Measurements from ENCODE around the gene ZBTB7C.

DNA sequence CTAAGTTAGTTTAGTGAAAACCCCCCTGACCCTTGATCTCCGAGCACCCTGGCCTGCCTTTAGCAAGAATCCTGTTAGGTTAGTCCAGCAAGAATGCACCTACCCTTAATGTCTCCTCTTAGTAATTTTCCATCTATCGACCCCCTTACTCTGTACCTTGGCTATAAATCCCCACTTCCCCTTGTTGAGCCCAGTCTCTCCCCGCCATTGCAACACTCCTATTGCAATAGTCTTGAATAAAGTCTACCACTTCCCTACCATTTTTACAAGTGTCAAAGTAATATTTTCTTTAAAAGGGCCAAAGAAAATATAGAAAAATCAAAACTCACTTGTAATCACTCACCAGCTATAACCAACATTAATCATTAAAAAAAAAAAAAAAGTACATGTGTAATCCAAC is 4.2 kb upstream of the ZBTB7C start:
- TF ChIP-seq, protein P1, sequence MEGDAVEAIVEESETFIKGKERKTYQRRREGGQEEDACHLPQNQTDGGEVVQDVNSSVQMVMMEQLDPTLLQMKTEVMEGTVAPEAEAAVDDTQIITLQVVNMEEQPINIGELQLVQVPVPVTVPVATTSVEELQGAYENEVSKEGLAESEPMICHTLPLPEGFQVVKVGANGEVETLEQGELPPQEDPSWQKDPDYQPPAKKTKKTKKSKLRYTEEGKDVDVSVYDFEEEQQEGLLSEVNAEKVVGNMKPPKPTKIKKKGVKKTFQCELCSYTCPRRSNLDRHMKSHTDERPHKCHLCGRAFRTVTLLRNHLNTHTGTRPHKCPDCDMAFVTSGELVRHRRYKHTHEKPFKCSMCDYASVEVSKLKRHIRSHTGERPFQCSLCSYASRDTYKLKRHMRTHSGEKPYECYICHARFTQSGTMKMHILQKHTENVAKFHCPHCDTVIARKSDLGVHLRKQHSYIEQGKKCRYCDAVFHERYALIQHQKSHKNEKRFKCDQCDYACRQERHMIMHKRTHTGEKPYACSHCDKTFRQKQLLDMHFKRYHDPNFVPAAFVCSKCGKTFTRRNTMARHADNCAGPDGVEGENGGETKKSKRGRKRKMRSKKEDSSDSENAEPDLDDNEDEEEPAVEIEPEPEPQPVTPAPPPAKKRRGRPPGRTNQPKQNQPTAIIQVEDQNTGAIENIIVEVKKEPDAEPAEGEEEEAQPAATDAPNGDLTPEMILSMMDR (conservative IDR thresholded peaks at IDR 0.05; ENCODE audit: low read length), result no peak
- no peak for TF ChIP-seq EZH2phosphoT487 (IDR thresholded peaks at IDR 0.05; ENCODE audit: borderline replicate concordance)

Data from Loucy (cell line).